HG03045 (cell line): ENCODE measurements around the gene PEX14.

Experiments
- ATAC-seq: cut with Tn5 transposase; IDR thresholded peaks from one replicate; pipeline ENCODE4 v1.9.1; 2021; ENCODE audit warnings: mild to moderate bottlenecking, moderate library complexity; ENCODE audit not compliant: unreplicated experiment

Gene PEX14

DNA sequence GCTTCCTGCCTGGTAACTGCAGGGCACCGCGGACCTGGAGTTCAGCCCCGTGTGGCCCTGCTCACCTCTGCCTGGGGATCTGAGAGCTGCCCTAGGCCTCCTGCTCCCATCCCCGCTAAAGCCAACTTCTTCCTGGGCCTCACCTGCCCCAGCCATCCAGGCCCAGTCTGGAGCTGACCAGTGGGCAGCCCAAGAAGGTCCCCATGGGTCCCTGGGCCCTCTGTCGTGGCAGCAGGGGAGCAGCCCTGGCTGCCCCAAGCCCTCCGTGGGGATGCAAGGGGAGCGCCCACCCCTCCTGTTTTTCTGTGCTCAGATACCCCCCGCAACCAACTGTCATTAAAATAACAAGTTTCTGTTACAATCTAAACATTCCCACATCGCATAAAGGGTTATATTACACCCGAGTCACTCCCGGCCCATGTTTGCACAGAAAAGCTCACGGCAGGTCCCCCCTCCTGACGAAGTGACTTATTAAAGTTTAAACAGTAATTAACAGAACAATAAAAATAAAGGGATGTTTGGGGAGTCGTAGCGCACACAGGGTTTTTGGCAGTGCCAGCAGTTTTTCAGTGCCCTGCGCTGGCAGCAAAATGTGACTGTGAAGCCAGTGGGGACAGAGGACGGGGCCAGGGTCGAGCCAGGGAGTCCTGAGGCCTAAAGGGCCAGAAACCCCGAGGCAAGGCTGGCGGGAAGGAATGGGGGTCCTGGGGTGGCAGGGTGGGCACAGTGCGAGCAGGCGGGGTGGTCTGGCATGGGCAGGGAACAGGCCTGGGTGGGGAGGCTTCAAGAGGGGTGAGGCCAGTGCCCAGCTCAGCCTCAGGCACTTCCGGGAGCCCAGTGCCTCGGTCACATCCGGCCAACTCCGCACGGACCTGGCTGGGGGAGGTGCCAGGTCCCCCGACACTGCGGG, 200.2 kb downstream of the PEX14 start:
- ATAC-seq: no peak

DNA sequence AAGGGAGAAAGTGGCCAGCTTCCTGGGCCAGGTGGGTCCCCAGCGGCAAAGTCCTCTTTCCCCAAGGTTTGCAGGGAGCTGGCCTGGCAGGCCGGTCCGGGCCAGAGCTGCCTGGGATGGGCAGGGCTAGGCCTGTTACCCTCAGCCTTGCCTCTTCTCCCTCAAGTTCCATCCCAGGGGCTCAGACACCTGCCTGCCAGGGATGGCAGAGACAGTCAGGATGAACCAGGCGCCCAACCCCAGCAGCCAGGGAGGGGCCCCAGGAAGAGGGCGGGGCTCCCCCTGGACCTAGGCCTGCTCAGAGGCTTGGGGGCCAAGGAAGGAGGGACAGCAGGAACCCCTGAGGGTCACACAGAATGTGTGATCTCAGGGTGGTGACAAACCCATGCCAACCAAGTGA, 201.1 kb downstream of the PEX14 start:
- ATAC-seq: no peak

DNA sequence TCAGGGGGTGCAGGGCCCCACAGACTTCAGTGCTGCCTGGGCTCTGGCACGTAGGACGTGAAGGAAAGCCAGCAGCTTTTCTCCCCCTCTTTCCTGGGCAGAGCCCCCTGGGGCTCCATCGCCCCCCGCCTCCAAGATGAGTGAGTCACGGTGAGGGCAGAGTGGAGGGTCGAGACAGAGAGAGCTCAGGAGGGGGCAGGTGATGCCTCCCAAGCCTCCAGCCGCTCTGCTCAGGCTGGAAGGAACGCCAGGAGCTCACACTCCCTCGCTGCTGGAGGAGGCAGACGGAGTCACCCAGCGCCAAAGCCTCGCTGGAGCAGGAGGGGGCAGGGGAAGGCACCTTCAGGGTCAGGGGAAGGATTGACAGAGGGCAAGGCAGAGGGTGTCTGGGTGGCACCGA, 202.2 kb downstream of the PEX14 start:
- ATAC-seq: no peak

DNA sequence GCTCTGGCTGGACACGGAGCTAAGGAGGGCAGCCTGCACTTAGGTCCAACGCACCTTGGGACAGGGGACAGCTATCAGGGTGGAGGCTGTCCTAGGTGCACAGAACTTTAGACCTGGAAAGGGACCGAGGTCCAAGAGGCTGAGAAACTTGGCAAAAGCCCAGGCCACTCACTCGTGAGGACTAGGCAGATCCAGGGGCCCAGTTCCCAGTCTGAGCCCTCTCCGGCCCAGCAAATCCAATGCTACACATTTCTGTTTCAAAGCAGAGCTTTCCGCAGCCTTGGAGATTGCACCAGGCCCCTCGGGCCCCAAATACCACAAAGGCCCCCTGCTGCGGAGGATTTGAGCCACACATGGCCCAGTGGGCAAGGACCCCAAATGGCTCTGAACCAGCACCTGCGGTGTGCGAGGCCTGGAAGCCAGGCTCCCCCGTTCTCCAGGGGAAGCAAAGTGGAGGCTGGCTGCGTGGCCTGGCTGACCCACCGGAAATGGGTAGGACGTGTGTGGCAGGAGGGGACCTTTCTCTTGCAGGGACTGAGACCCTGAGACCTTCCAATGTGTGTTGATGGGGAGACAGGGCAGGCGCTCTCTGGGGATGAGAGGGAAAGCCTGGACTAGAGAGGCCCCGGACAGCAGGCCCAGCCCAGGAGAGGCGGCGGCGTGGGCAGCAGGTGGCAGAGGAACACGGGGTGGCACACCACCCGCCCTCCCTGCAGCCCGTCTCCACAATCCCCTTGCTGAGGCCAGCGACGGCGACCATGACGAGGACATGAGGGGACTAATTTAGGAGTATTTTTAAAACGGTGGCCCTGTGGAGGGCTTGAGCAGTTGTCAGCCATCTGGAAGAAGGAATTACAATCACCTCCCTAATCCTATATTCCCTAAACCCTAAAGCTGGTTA, 203.0 kb downstream of the PEX14 start:
- no peak for ATAC-seq

DNA sequence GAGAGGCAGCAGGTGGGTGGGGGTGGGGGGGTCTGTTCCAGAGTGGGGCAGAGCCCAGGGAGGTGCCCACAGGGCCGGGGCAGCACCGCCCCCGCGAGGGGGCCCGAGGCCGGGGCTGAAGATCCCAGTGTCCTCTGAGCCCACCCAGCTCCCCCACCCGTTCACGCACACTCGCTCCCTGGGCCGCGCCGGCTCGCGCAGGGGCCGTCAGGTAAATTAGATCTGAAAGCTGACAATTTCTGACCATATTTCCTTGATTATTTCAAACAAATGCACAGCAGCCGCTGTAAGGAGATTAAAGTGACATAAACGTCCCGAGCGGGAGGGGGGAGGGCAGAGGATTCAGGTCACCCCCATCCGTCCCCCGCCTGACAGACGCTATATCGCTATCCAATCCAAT, 203.7 kb downstream of the PEX14 start:
- ATAC-seq: no peak

DNA sequence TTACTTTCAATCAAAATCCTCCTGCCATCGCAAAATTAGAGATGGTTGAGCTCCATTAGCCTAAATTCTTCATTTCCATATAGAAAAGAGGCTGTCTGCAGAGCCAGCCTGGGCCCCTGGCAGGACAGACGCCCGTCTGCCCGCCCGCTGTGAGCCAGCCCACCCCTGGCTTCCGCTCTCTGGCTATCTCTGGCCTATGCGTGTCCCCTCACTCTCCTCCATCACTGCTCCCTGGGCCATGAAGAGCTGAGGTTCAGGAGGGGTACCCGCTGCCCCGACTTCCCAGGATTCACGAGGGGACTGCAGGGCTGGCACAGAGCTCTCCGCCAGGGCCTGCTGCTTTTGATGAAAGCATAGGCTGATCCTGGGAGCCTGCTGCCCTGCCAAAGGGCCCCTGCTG, 204.1 kb downstream of the PEX14 start:
- ATAC-seq: no peak

DNA sequence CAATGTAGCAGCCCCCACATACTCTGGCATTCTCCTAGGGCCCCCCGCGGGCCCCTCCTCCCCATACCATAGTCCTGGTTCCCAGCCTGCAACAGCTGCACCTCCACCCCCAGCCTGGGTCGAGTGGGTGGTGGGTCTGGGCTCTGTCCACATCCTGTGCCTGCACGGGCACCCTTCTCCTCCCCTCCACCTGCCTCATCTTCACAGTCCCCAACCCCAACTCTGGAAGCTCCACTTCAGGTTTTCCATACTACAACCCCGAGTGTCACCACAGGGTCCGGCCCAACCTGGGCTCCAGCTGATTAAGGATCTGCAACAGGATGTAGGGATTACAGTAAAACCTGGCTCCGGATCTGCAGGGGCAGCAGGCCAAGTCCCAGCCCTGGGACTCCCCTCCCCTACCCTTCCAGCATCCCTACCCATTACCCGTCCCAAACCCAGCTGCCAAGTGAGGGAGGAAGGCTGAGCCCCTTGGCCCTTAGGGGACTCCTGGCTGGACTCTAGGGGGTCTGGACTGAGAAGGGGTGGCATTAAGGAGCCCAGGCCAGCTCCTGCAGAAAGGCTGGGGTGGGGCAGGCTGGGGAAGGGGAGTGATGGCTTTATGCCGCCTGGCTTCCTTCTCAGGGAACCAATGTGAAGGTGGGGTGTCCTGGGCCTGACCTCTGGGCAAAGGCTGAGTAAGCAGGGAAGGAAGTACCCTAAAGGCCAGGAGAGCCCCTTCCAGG, 204.9 kb downstream of the PEX14 start:
- ATAC-seq: no peak
